Mesenchymal stem cell (in vitro differentiated cells and primary cell): ENCODE measurements around the gene VPS13A.

Source experiments
- DNase-seq: peaks from one replicate; pipeline ENCODE4 v3.0.0-alpha.2; 2013
- H2AFZ ChIP-seq: one replicate; pipeline ENCODE4 v1.6.1; 2013; ENCODE audit warnings: low read depth, mild to moderate bottlenecking, control low read depth, inconsistent platforms, low read length, moderate library complexity
- H2AK5ac ChIP-seq: 2 replicates; pipeline ENCODE4 v1.6.1; 2013; ENCODE audit warnings: low read length, moderate library complexity, mild to moderate bottlenecking, inconsistent platforms; ENCODE audit not compliant: severe bottlenecking
- H2BK120ac ChIP-seq: one replicate; pipeline ENCODE4 v1.6.1; 2013; ENCODE audit warnings: low read depth, mild to moderate bottlenecking, inconsistent platforms, low read length, moderate library complexity
- H2BK12ac ChIP-seq, 2 experiments: one replicate each; pipeline ENCODE4 v1.6.1; 2013; ENCODE audit warnings: inconsistent platforms in 2 of 2, low read length in 2 of 2, mild to moderate bottlenecking in 2 of 2, moderate library complexity in 2 of 2, control low read depth in 1 of 2
- H2BK15ac ChIP-seq: one replicate; pipeline ENCODE4 v1.6.1; 2013; ENCODE audit warnings: mild to moderate bottlenecking, low read depth, inconsistent platforms; ENCODE audit not compliant: poor library complexity, severe bottlenecking
- H2BK5ac ChIP-seq: 2 replicates; pipeline ENCODE4 v1.6.1; 2013; ENCODE audit warnings: low read depth, mild to moderate bottlenecking, low read length, control low read depth, inconsistent platforms; ENCODE audit not compliant: poor library complexity, severe bottlenecking
- H3K14ac ChIP-seq, 2 experiments: one replicate each; pipeline ENCODE4 v1.6.1; 2013; ENCODE audit warnings: inconsistent platforms in 2 of 2, low read length in 2 of 2, control low read depth in 1 of 2, mild to moderate bottlenecking in 1 of 2, moderate library complexity in 1 of 2
- H3K18ac ChIP-seq, 2 experiments: one replicate each; pipeline ENCODE4 v1.6.1; 2013; ENCODE audit warnings: inconsistent platforms in 2 of 2, low read length in 2 of 2, control low read depth in 1 of 2, low read depth in 1 of 2, mild to moderate bottlenecking in 1 of 2
- H3K23ac ChIP-seq, 2 experiments: one replicate each; pipeline ENCODE4 v1.6.1; 2013; ENCODE audit warnings: inconsistent platforms in 2 of 2, low read length in 2 of 2, mild to moderate bottlenecking in 2 of 2, moderate library complexity in 2 of 2, control low read depth in 1 of 2
- H3K27ac ChIP-seq: 2 replicates; pipeline ENCODE4 v1.5.1; 2013; ENCODE audit warnings: mild to moderate bottlenecking, moderate library complexity, low read length, control low read depth, inconsistent platforms; ENCODE audit not compliant: poor library complexity, severe bottlenecking
- H3K27me3 ChIP-seq, 2 experiments: 2 replicates each; pipeline versions ENCODE4 v1.6.1 to v1.7.0; 2013; ENCODE audit warnings: low read length in 2 of 2, mild to moderate bottlenecking in 2 of 2, moderate library complexity in 2 of 2, control low read depth in 1 of 2, inconsistent platforms in 1 of 2; ENCODE audit not compliant: control insufficient read depth in 1 of 2, insufficient read depth in 1 of 2
- H3K36me3 ChIP-seq, 2 experiments: 2 replicates each; pipeline versions ENCODE4 v1.6.1 to v1.7.0; 2013; ENCODE audit warnings: low read length in 2 of 2, control low read depth in 1 of 2, inconsistent platforms in 1 of 2, low read depth in 1 of 2, mild to moderate bottlenecking in 1 of 2; ENCODE audit not compliant: insufficient read depth in 2 of 2, control insufficient read depth in 1 of 2
- H3K4ac ChIP-seq, 2 experiments: one replicate each; pipeline ENCODE4 v1.6.1; 2013; ENCODE audit warnings: inconsistent platforms in 2 of 2, low read length in 2 of 2, mild to moderate bottlenecking in 2 of 2, moderate library complexity in 2 of 2, control low read depth in 1 of 2, low read depth in 1 of 2
- H3K4me1 ChIP-seq: 2 replicates; pipeline ENCODE4 v1.6.1; 2013; ENCODE audit warnings: low read depth, low read length, control low read depth; ENCODE audit not compliant: control insufficient read depth, insufficient read depth
- H3K4me2 ChIP-seq: 2 replicates; pipeline ENCODE4 v1.6.1; 2013; ENCODE audit warnings: low read length, mild to moderate bottlenecking, inconsistent platforms; ENCODE audit not compliant: poor library complexity, severe bottlenecking
- H3K4me3 ChIP-seq, 2 experiments: 2 replicates each; pipeline versions ENCODE4 v1.5.1 to v1.7.0; 2013; ENCODE audit warnings: low read length in 2 of 2, mild to moderate bottlenecking in 2 of 2, control low read depth in 1 of 2, low read depth in 1 of 2; ENCODE audit not compliant: insufficient read depth in 1 of 2
- H3K79me1 ChIP-seq: replicated peaks from 2 replicates; pipeline ENCODE4 v1.6.1; 2013; ENCODE audit warnings: mild to moderate bottlenecking, control low read depth, low read length, inconsistent platforms; ENCODE audit not compliant: poor library complexity, severe bottlenecking
- H3K9ac ChIP-seq: 2 replicates; pipeline ENCODE4 v1.7.0; 2013; ENCODE audit warnings: mild to moderate bottlenecking, low read length, moderate library complexity
- H3K9me3 ChIP-seq: 2 replicates; pipeline ENCODE4 v1.7.0; 2013; ENCODE audit warnings: mild to moderate bottlenecking, low read length; ENCODE audit not compliant: control insufficient read depth
- H4K8ac ChIP-seq: one replicate; pipeline ENCODE4 v1.6.1; 2013; ENCODE audit warnings: inconsistent platforms, mild to moderate bottlenecking, low read length, moderate library complexity
- H4K91ac ChIP-seq: one replicate; pipeline ENCODE4 v1.6.1; 2013; ENCODE audit warnings: mild to moderate bottlenecking, low read length, inconsistent platforms
- WGBS: methylation state at CpG from one replicate; pipeline ENCODE4 v1.1.7; 2013; ENCODE audit warnings: mixed read lengths; 5-methylcytosine and 5-hydroxymethylcytosine counted together

VPS13A gene

GRCh38 chr9:77163884-77164283, 13.4 kb upstream of the VPS13A start:
- Histone ChIP-seq H3K23ac (no peak overlapping the region), H2BK15ac (no peak overlapping the region), H3K79me1 (no peaks in the 10 kb centered on the region), H3K9ac (no peak overlapping the region), H3K18ac (no peak overlapping the region), H4K91ac (no peak overlapping the region), H2BK5ac (no peak overlapping the region), H3K4me2 (no peak overlapping the region), H3K14ac (no peak overlapping the region), H3K27me3 (peaks cover 0 to 11% of the 10 kb centered on the region in 2 experiments), H2BK120ac (no peak overlapping the region), H2BK12ac (no peak overlapping the region), H3K27ac (peak overlapping the region; percentile 47), H2AK5ac (no peak overlapping the region), H4K8ac (no peak overlapping the region), H3K36me3 (no peaks in the 10 kb centered on the region), H3K4me1 (peaks cover 4% of the 10 kb centered on the region), H3K4me3 (no peak overlapping the region), H3K4ac (no peak overlapping the region), H3K9me3 (no peaks in the 10 kb centered on the region), H2AFZ (no peak overlapping the region)
- 51% methylated on average over 3 of the region's 4 CpGs for WGBS
- DNase-seq = peak; percentile 61

- DNase-seq = no peak
- no peak overlapping the region for H4K91ac ChIP-seq
These were observed 11.1 kb upstream of the VPS13A start for GRCh38 chr9:77166193-77166592.

GRCh38 chr9:77170991-77171699, 6.2 kb upstream of the VPS13A start:
- no peak overlapping the region for H3K4me2 ChIP-seq
- no peaks in the 10 kb centered on the region for H3K4me1 ChIP-seq
- H2BK12ac ChIP-seq = no peak overlapping the region
- no peak overlapping the region for H2BK5ac ChIP-seq
- no peak overlapping the region for H3K27ac ChIP-seq
- H2BK15ac ChIP-seq = no peak overlapping the region
- no peak overlapping the region for H2BK120ac ChIP-seq
- H3K9me3 ChIP-seq = no peaks in the 10 kb centered on the region
- no peak overlapping the region for H3K4me3 ChIP-seq
- 85% methylated on average over 1 of the region's 2 CpGs for WGBS
- H2AK5ac ChIP-seq = no peak overlapping the region
- H4K8ac ChIP-seq = no peak overlapping the region
- no peak for DNase-seq
- no peak overlapping the region for H3K4ac ChIP-seq
- H3K9ac ChIP-seq = no peak overlapping the region
- peaks cover 0 to 4% of the 10 kb centered on the region in 2 experiments for H3K27me3 ChIP-seq
- H4K91ac ChIP-seq = no peak overlapping the region
- H3K79me1 ChIP-seq = no peaks in the 10 kb centered on the region
- H2AFZ ChIP-seq = no peak overlapping the region
- H3K36me3 ChIP-seq = no peaks in the 10 kb centered on the region
- H3K18ac ChIP-seq = no peak overlapping the region
- H3K23ac ChIP-seq = no peak overlapping the region
- no peak overlapping the region for H3K14ac ChIP-seq

More at GRCh38 chr9:77166193-77166592, 11.1 kb upstream of the VPS13A start:
- Histone ChIP-seq H2AFZ (no peak overlapping the region), H2BK15ac (no peak overlapping the region), H3K23ac (no peak overlapping the region), H3K9ac (no peak overlapping the region), H3K36me3 (no peaks in the 10 kb centered on the region), H2BK120ac (no peak overlapping the region), H3K9me3 (no peaks in the 10 kb centered on the region), H3K18ac (no peak overlapping the region), H3K14ac (no peak overlapping the region), H3K27ac (no peak overlapping the region), H3K4me3 (no peak overlapping the region), H3K4ac (no peak overlapping the region), H3K79me1 (no peaks in the 10 kb centered on the region), H3K4me1 (peaks cover 3% of the 10 kb centered on the region), H3K27me3 (peaks cover 0 to under 1% of the 10 kb centered on the region in 2 experiments), H2BK5ac (no peak overlapping the region), H3K4me2 (no peak overlapping the region), H2BK12ac (no peak overlapping the region), H4K8ac (no peak overlapping the region), H2AK5ac (no peak overlapping the region)
- 92% methylated on average over 4 of the region's 4 CpGs for WGBS

- Histone ChIP-seq H2BK15ac (no peak overlapping the region), H3K4ac (no peak overlapping the region), H3K79me1 (peaks cover 2% of the 10 kb centered on the region), H3K27me3 (peaks cover 0 to 4% of the 10 kb centered on the region in 2 experiments), H3K18ac (no peak overlapping the region), H2BK5ac (no peak overlapping the region), H4K91ac (no peak overlapping the region), H2AK5ac (no peak overlapping the region), H3K9ac (no peak overlapping the region), H2BK120ac (no peak overlapping the region), H3K4me1 (peaks cover 4% of the 10 kb centered on the region), H2BK12ac (no peak overlapping the region), H3K4me3 (no peak overlapping the region), H3K27ac (no peak overlapping the region), H3K36me3 (no peaks in the 10 kb centered on the region), H3K4me2 (no peak overlapping the region), H4K8ac (no peak overlapping the region), H3K9me3 (no peaks in the 10 kb centered on the region), H3K14ac (no peak overlapping the region), H3K23ac (no peak overlapping the region), H2AFZ (no peak overlapping the region)
- WGBS = 76% methylated on average over 1 of the region's 2 CpGs
- DNase-seq = no peak
These were observed 2.2 kb upstream of the VPS13A start for GRCh38 chr9:77175151-77175550.
